ENCODE results near the gene TMSB10. TPM values are rescaled to one million over a fixed set of nuclear protein-coding genes. Genes with fewer than 3 reads are reported as not detected.
"Not testable (repeated sequence)": the region's sequence is repeated elsewhere in the genome, so short reads cannot be mapped to it uniquely, and the experiment has no call there.

Gene TMSB10
- total RNA-seq, 1 donor, result 3,561 TPM

GRCh38 chr2:84911135-84911678 is 5.8 kb downstream of the TMSB10 start:
- no peak for DNase-seq (ENCODE audit: low read depth)
- H3K4me3 ChIP-seq (ENCODE audit: low read depth, low read length), result no peak overlapping the region
- TF ChIP-seq CTCF (IDR thresholded peaks at IDR 0.05; ENCODE audit: insufficient read depth, low read depth, low read length), result no peak

- H3K4me3 ChIP-seq (ENCODE audit: low read depth, low read length), result no peak overlapping the region
- no peak for DNase-seq (ENCODE audit: low read depth)
- TF ChIP-seq CTCF (IDR thresholded peaks at IDR 0.05; ENCODE audit: insufficient read depth, low read depth, low read length), result no peak
Observed at GRCh38 chr2:84912984-84913383, 7.5 kb downstream of the TMSB10 start.

- no peak overlapping the region for H3K4me3 ChIP-seq (ENCODE audit: low read depth, low read length)
- DNase-seq (ENCODE audit: low read depth), result no peak
- TF ChIP-seq CTCF (IDR thresholded peaks at IDR 0.05; ENCODE audit: insufficient read depth, low read depth, low read length), result no peak
Observed at GRCh38 chr2:84914334-84914733, 8.9 kb downstream of the TMSB10 start.

GRCh38 chr2:84915675-84916074 is 10.2 kb downstream of the TMSB10 start:
- not testable (repeated sequence) for DNase-seq (ENCODE audit: low read depth)

GRCh38 chr2:84917821-84918220 is 12.4 kb downstream of the TMSB10 start:
- not testable (repeated sequence) for DNase-seq (ENCODE audit: low read depth)

More at GRCh38 chr2:84915675-84916074, 10.2 kb downstream of the TMSB10 start:
- H3K4me3 ChIP-seq (ENCODE audit: low read depth, low read length), result not testable (repeated sequence)

GRCh38 chr2:84918430-84918829 is 13.0 kb downstream of the TMSB10 start:
- DNase-seq (ENCODE audit: low read depth), result no peak
- H3K4me3 ChIP-seq (ENCODE audit: low read depth, low read length), result no peak overlapping the region
- TF ChIP-seq CTCF (IDR thresholded peaks at IDR 0.05; ENCODE audit: insufficient read depth, low read depth, low read length), result no peak

More at GRCh38 chr2:84917821-84918220, 12.4 kb downstream of the TMSB10 start:
- not testable (repeated sequence) for H3K4me3 ChIP-seq (ENCODE audit: low read depth, low read length)

- DNase-seq (ENCODE audit: low read depth), result peak; percentile 95
- H3K4me3 ChIP-seq (ENCODE audit: low read depth, low read length), result peak overlapping the region; percentile 28
- no peak for TF ChIP-seq CTCF (IDR thresholded peaks at IDR 0.05; ENCODE audit: insufficient read depth, low read depth, low read length)
Observed at GRCh38 chr2:84919885-84920580, 14.6 kb downstream of the TMSB10 start.

- no peak for DNase-seq (ENCODE audit: low read depth)
- no peak overlapping the region for H3K4me3 ChIP-seq (ENCODE audit: low read depth, low read length)
- no peak for TF ChIP-seq CTCF (IDR thresholded peaks at IDR 0.05; ENCODE audit: insufficient read depth, low read depth, low read length)
Observed at GRCh38 chr2:84923009-84923408, 17.6 kb downstream of the TMSB10 start.
